Suprapubic skin (tissue), 4 donors: ENCODE measurements around the gene LTBR. TPM values are rescaled to one million over a fixed set of nuclear protein-coding genes. Genes with fewer than 3 reads are reported as not detected.

ENCODE experiments used
- DNase-seq, 2 donors: peaks; one replicate each; pipeline ENCODE4 v3.0.0-alpha.2; 2019; ENCODE audit warnings: low spot score in 2 of 2
- H3K27ac ChIP-seq: fragments of 200-600 bp; sonication (generic); one replicate; pipeline ENCODE4 v1.5.1; 2019
- H3K27me3 ChIP-seq: fragments of 200-600 bp; sonication (generic); one replicate; pipeline ENCODE4 v1.5.1; 2019
- H3K36me3 ChIP-seq: fragments of 200-600 bp; sonication (generic); one replicate; pipeline ENCODE4 v1.5.1; 2019
- H3K4me1 ChIP-seq: fragments of 200-600 bp; sonication (generic); one replicate; pipeline ENCODE4 v1.5.1; 2019
- H3K4me3 ChIP-seq: fragments of 200-600 bp; sonication (generic); one replicate; pipeline ENCODE4 v1.5.1; 2019; ENCODE audit warnings: mild to moderate bottlenecking
- H3K9me3 ChIP-seq: fragments of 200-600 bp; sonication (generic); one replicate; pipeline ENCODE4 v1.5.1; 2019
- EP300 ChIP-seq: sonication (generic); formaldehyde crosslinking; IDR thresholded peaks from one replicate; pipeline ENCODE4 v1.6.1; 2017; ENCODE audit warnings: antibody characterized with exemption
- POLR2A ChIP-seq, 2 donors: fragments of 450-650 bp; IDR thresholded peaks; one replicate each; pipeline ENCODE4 v1.6.1; 2017; ENCODE audit warnings: antibody characterized with exemption in 2 of 2, mild to moderate bottlenecking in 2 of 2, moderate library complexity in 2 of 2
- POLR2AphosphoS5 ChIP-seq, 3 donors: sonication (generic); formaldehyde crosslinking; IDR thresholded peaks; one replicate each; pipeline ENCODE4 v1.6.1; 2017; ENCODE audit warnings: antibody characterized with exemption in 3 of 3
- WGBS: methylation state at CpG from one replicate; pipeline ENCODE4 v1.1.5; 2018; 5-methylcytosine and 5-hydroxymethylcytosine counted together
- total RNA-seq, 4 donors: library from RNA; depleted of rRNA; stranded (reverse); fragments of >200 nt; gene quantifications; one replicate each; pipeline ENCODE4 v1.1.0, GENCODE V29; 2016
- TF ChIP-seq, protein P1 (sequence below), 2 donors: fragments of 200-600 bp in 1 of 2; fragments of 450-650 bp in 1 of 2; sonication (generic) in 1 of 2; IDR thresholded peaks; one replicate each; pipeline ENCODE4 v1.5.1; 2016 to 2019; ENCODE audit warnings: antibody characterized with exemption in 2 of 2, mild to moderate bottlenecking in 1 of 2, moderate library complexity in 1 of 2

Gene LTBR
- total RNA-seq, 4 donors from 2014 or later, result 157 to 297 (median 204) TPM

DNA sequence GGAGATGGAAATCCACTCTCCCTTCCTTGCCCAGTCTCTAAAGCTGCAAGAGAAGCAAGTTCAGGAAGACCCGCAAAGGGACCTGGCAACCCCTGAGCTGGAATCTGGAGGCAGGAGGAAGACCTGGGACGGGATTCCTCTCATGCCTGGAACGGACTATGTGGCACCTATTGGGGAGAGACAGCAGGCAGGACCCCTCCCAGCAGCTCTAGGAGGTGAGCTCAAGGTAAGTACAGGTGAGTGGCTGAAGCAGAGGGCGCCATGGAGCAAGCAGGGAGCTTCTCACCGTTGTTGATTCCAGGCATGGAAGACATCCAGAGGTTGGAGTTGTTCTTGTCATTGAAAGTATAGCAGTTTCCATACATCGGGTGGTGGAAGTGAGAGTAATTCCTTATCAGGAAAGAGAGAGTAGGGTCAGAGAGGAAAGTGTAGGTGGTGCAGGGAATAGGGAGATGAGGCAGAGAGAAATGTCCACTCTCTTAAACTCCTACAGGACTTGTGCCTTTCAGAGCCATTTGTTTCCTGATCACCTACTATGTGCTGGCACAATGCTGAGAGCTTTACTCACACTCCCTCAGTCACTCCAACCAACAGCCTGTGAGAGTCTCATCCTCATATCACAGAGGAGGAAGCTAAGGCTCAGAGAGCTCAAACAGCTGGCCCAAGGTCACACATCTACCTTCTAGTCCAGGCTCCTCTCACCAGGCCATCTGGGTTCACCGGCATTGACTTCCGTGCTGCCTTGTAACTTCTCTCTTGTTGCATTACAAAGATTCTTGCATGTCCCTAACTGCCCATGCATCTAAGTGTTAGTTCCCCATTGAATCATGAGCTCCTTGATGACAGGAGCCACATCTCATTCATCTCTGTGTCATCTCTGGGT is 28.2 kb upstream of the LTBR start:
- H3K36me3 ChIP-seq, result no peaks in the 10 kb centered on the region
- peaks cover 5% of the 10 kb centered on the region for H3K4me1 ChIP-seq
- TF ChIP-seq, protein P1, sequence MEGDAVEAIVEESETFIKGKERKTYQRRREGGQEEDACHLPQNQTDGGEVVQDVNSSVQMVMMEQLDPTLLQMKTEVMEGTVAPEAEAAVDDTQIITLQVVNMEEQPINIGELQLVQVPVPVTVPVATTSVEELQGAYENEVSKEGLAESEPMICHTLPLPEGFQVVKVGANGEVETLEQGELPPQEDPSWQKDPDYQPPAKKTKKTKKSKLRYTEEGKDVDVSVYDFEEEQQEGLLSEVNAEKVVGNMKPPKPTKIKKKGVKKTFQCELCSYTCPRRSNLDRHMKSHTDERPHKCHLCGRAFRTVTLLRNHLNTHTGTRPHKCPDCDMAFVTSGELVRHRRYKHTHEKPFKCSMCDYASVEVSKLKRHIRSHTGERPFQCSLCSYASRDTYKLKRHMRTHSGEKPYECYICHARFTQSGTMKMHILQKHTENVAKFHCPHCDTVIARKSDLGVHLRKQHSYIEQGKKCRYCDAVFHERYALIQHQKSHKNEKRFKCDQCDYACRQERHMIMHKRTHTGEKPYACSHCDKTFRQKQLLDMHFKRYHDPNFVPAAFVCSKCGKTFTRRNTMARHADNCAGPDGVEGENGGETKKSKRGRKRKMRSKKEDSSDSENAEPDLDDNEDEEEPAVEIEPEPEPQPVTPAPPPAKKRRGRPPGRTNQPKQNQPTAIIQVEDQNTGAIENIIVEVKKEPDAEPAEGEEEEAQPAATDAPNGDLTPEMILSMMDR (IDR thresholded peaks at IDR 0.05), result no peak
- no peak for TF ChIP-seq POLR2AphosphoS5 (IDR thresholded peaks at IDR 0.05)
- no peak for TF ChIP-seq POLR2A (IDR thresholded peaks at IDR 0.05)
- TF ChIP-seq EP300, result no peak
- H3K27me3 ChIP-seq, result no peaks in the 10 kb centered on the region
- no peaks in the 10 kb centered on the region for H3K9me3 ChIP-seq
- H3K27ac ChIP-seq, result no peak overlapping the region
- 67% methylated on average over 8 of the region's 8 CpGs for WGBS
- no peak for DNase-seq
- no peak overlapping the region for H3K4me3 ChIP-seq

DNA sequence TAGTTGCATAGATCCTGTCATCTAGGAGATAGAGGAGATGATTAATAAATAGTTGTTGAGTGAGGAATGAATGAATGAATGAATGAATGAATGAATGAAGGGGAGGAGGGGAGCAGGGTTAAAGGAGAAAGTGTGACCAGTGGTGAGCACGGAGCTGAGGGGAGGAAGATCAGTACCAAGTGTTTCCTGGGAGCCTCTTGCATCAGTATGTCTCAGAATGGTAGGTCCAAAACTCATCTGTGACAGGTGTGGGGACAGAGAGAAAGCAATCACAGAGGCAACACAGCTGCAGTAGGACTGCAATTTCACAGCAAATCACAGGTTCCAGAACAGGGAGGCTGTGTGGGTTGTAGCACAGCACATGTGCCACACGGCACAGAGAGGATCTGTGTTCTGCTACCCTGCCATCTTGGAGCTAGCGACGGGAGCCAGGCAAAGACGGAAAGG is 27.6 kb upstream of the LTBR start:
- H3K27me3 ChIP-seq, result no peaks in the 10 kb centered on the region
- TF ChIP-seq, protein P1 (IDR thresholded peaks at IDR 0.05), result no peak
- TF ChIP-seq POLR2A (IDR thresholded peaks at IDR 0.05) (no peak), POLR2AphosphoS5 (IDR thresholded peaks at IDR 0.05) (no peak), EP300 (no peak)
- no peak overlapping the region for H3K4me3 ChIP-seq
- no peaks in the 10 kb centered on the region for H3K36me3 ChIP-seq
- WGBS, result 97% methylated on average over 5 of the region's 5 CpGs
- H3K27ac ChIP-seq, result no peak overlapping the region
- DNase-seq, result no peak
- no peaks in the 10 kb centered on the region for H3K9me3 ChIP-seq
- H3K4me1 ChIP-seq, result peaks cover 5% of the 10 kb centered on the region

DNA sequence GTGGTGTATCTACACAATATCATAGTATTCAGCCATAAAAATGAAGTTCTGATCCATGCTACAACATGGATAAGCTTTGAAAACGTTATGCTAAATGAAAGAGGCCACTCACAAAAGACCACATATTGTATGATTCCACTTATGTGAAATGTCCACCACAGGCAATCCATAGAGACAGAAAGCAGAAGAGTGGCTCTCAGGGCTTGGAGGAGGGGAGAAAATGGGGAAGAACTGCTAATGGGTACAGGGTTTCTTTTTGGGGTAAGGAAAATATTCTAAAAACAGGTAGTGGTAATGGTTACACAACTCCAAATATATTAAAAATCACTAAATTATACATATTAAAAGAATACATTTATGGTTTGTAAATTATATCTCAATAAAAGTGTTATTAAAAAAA is 25.1 kb upstream of the LTBR start:
- Histone ChIP-seq H3K4me3 (no peak overlapping the region), H3K9me3 (no peaks in the 10 kb centered on the region), H3K36me3 (no peaks in the 10 kb centered on the region), H3K4me1 (peaks cover 23% of the 10 kb centered on the region), H3K27ac (no peak overlapping the region), H3K27me3 (no peaks in the 10 kb centered on the region)
- no peak for DNase-seq
- TF ChIP-seq, protein P1 (IDR thresholded peaks at IDR 0.05), result no peak
- no peak for TF ChIP-seq POLR2AphosphoS5 (IDR thresholded peaks at IDR 0.05)
- TF ChIP-seq POLR2A (IDR thresholded peaks at IDR 0.05), result no peak
- no peak for TF ChIP-seq EP300
- WGBS, result 65% methylated on average over 1 of the region's 1 CpG

DNA sequence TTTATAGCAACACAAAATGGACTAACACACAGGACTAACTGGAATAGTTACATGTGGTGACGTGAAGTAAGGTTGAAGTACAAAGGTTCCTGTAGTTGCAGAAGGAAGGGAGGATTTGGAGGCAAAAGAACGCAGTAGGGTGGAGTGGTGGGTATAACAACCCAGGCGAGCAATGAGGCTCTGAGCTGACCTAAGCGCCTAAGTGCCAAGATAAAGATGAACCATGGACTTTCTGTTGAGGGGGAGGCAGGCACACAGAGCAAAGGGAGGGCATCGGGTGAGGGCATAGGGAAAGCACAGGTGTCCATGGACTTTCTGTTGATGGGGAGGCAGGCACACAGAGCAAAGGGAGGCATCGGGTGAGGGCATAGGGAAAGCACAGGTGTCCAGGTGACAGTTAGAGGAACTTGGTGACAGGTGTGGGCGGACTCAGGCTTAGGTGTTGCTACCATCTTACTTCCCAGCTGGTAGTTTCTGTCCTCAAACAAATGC is 23.8 kb upstream of the LTBR start:
- DNase-seq, result no peak
- TF ChIP-seq, protein P1 (IDR thresholded peaks at IDR 0.05), result no peak
- no peak for TF ChIP-seq POLR2A (IDR thresholded peaks at IDR 0.05)
- 78% methylated on average over 7 of the region's 7 CpGs for WGBS
- H3K27ac ChIP-seq, result no peak overlapping the region
- H3K27me3 ChIP-seq, result no peaks in the 10 kb centered on the region
- H3K4me1 ChIP-seq, result peaks cover 31% of the 10 kb centered on the region
- H3K36me3 ChIP-seq, result no peaks in the 10 kb centered on the region
- no peak overlapping the region for H3K4me3 ChIP-seq
- H3K9me3 ChIP-seq, result no peaks in the 10 kb centered on the region
